OCI-LY7 (cell line): ENCODE measurements around the gene FNDC3B.

ENCODE experiments used
- CTCF ChIP-seq: fragments of 200-600 bp; sonication (generic); conservative IDR thresholded peaks from 2 replicates; pipeline ENCODE4 v1.5.1; 2014; ENCODE audit warnings: mild to moderate bottlenecking, antibody characterized with exemption, low read length, moderate library complexity, mixed read lengths
- EZH2phosphoT487 ChIP-seq: fragments of 200-600 bp; sonication (generic); IDR thresholded peaks from 2 replicates; pipeline ENCODE4 v1.6.1; 2018; ENCODE audit warnings: low read depth, borderline replicate concordance, mild to moderate bottlenecking, mixed run types, antibody characterized with exemption, low read length, moderate library complexity, mixed read lengths

GRCh38 chr3:172003146-172003545 is 36.2 kb upstream of the FNDC3B start:
- no peak for TF ChIP-seq CTCF
- no peak for TF ChIP-seq EZH2phosphoT487
